Activated naive CD4-positive, alpha-beta T cell treated with Interleukin-2 at 50 U/mL for 16 hours (primary cell): Measurements from ENCODE around the gene CD96.

Source experiments
- DNase-seq: peaks from one replicate; pipeline ENCODE4 v3.0.0-alpha.2; 2020

Gene CD96

GRCh38 chr3:111566844-111567243 lies 24.8 kb downstream of the CD96 start:
- DNase-seq: no peak

- no peak for DNase-seq
Observed at GRCh38 chr3:111568355-111568754, 26.4 kb downstream of the CD96 start.

GRCh38 chr3:111568911-111569310 lies 26.9 kb downstream of the CD96 start:
- no peak for DNase-seq

- no peak for DNase-seq
Observed at GRCh38 chr3:111570404-111571030, 28.5 kb downstream of the CD96 start.

- no peak for DNase-seq
Observed at GRCh38 chr3:111571282-111571681, 29.3 kb downstream of the CD96 start.

- peak; percentile 40 for DNase-seq
Observed at GRCh38 chr3:111571907-111572460, 30.0 kb downstream of the CD96 start.

- no peak for DNase-seq
Observed at GRCh38 chr3:111577113-111577512, 35.1 kb downstream of the CD96 start.

- DNase-seq: no peak
Observed at GRCh38 chr3:111577798-111578685, 36.0 kb downstream of the CD96 start.

- DNase-seq: no peak
Observed at GRCh38 chr3:111578867-111579266, 36.9 kb downstream of the CD96 start.

GRCh38 chr3:111579495-111579894 lies 37.5 kb downstream of the CD96 start:
- DNase-seq: no peak

GRCh38 chr3:111581403-111582119 lies 39.6 kb downstream of the CD96 start:
- no peak for DNase-seq

- DNase-seq: no peak
Observed at GRCh38 chr3:111582120-111582474, 40.1 kb downstream of the CD96 start.

- DNase-seq: no peak
Observed at GRCh38 chr3:111584744-111585143, 42.7 kb downstream of the CD96 start.

- no peak for DNase-seq
Observed at GRCh38 chr3:111585217-111585616, 43.2 kb downstream of the CD96 start.

- DNase-seq: no peak
Observed at GRCh38 chr3:111588527-111588926, 46.5 kb downstream of the CD96 start.

- DNase-seq: no peak
Observed at GRCh38 chr3:111589303-111590142, 47.5 kb downstream of the CD96 start.

GRCh38 chr3:111590143-111590491 lies 48.1 kb downstream of the CD96 start:
- no peak for DNase-seq

GRCh38 chr3:111591555-111591954 lies 49.6 kb downstream of the CD96 start:
- no peak for DNase-seq

GRCh38 chr3:111592143-111592542 lies 50.1 kb downstream of the CD96 start:
- DNase-seq: no peak

- DNase-seq: no peak
Observed at GRCh38 chr3:111592936-111593335, 50.9 kb downstream of the CD96 start.

- DNase-seq: no peak
Observed at GRCh38 chr3:111593666-111594065, 51.7 kb downstream of the CD96 start.

- DNase-seq: no peak
Observed at GRCh38 chr3:111594205-111594604, 52.2 kb downstream of the CD96 start.

- DNase-seq: no peak
Observed at GRCh38 chr3:111594781-111595180, 52.8 kb downstream of the CD96 start.
